Lower leg skin (tissue), 3 donors: ENCODE results near the gene CACNA1H.
"Not testable (repeated sequence)": the region's sequence is repeated elsewhere in the genome, so short reads cannot be mapped to it uniquely, and the experiment has no call there.

Experiments
- CTCF ChIP-seq, 3 donors: fragments of 450-650 bp; IDR thresholded peaks; one replicate each; pipeline ENCODE4 v1.5.1; 2016; ENCODE audit warnings: antibody characterized with exemption in 3 of 3, mild to moderate bottlenecking in 3 of 3, moderate library complexity in 2 of 3
- POLR2A ChIP-seq, 2 donors: fragments of 450-650 bp; IDR thresholded peaks; one replicate each; pipeline ENCODE4 v1.6.1; 2016 to 2017; ENCODE audit warnings: antibody characterized with exemption in 2 of 2, mild to moderate bottlenecking in 1 of 2, moderate library complexity in 1 of 2

- TF ChIP-seq CTCF, POLR2A (IDR thresholded peaks at IDR 0.05): not testable (repeated sequence)
These were observed 86.0 kb downstream of the CACNA1H start for GRCh38 chr16:1238909-1239308.
